Activated naive CD4-positive, alpha-beta T cell treated with anti-CD3 and anti-CD28 coated beads, Interleukin-2, amount 50 U/mL, for 24 hours (primary cell): ENCODE measurements around the gene MGAT4C.
"Not testable (repeated sequence)": the region's sequence is repeated elsewhere in the genome, so short reads cannot be mapped to it uniquely, and the experiment has no call there.

ENCODE experiments used
- H3K27ac Mint-ChIP-seq: one replicate; pipeline ENCODE4 v1.8.0; 2021; ENCODE audit warnings: mild to moderate bottlenecking, mixed read lengths
- H3K27me3 Mint-ChIP-seq: one replicate; pipeline ENCODE4 v1.8.0; 2021; ENCODE audit warnings: mixed read lengths
- H3K36me3 Mint-ChIP-seq: one replicate; pipeline ENCODE4 v1.8.0; 2021; ENCODE audit warnings: mixed read lengths
- H3K4me1 Mint-ChIP-seq: one replicate; pipeline ENCODE4 v1.8.0; 2021; ENCODE audit warnings: mixed read lengths
- H3K4me3 Mint-ChIP-seq: one replicate; pipeline ENCODE4 v1.8.0; 2021; ENCODE audit warnings: mild to moderate bottlenecking, mixed read lengths
- H3K9me3 Mint-ChIP-seq: one replicate; pipeline ENCODE4 v1.8.0; 2021; ENCODE audit warnings: mixed read lengths

Gene MGAT4C

DNA sequence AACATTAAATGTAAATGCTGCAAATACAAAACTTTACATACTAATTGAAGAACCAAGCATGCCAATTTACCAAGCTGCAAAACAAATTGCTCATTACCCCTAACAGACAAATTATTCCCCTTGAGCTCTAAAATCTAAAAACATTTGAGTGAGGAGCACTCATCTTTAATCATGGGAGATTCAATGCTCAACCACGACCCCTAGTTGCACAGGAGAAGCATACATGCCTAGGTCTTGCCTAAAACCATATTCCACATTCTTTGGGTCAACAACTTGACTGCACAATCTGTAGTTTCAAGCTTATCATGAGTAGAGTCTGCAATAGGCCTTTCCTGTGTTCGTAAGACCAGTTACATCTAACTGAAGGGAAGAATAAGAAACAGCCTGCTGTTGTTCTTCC is 69.7 kb downstream of the MGAT4C start:
- Mint-ChIP-seq H3K36me3 (no peaks in the 10 kb centered on the region), H3K4me3 (no peak overlapping the region), H3K27ac (no peak overlapping the region), H3K9me3 (no peaks in the 10 kb centered on the region), H3K27me3 (no peaks in the 10 kb centered on the region), H3K4me1 (no peaks in the 10 kb centered on the region)

DNA sequence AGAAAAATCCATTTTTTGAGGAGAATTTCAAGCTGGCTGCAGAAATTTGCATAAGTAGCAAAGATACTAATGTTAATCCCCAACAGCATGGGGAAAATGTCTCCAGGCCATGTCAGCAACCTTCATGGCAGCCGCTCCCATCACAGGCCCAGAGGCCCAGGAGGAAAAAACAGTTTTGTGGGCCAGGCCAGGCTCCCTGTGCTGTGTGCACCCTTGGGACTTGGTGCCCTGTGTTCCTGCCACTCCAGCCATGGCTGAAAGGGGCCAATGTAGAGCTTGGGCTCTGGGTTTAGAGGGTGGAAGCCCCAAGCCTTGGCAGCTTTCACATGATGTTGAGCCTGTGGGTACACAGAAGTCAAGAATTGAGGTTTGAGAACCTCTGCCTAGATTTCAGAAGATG is 76.3 kb downstream of the MGAT4C start:
- no peaks in the 10 kb centered on the region for H3K27me3 Mint-ChIP-seq
- no peaks in the 10 kb centered on the region for H3K9me3 Mint-ChIP-seq
- H3K27ac Mint-ChIP-seq, result no peak overlapping the region
- no peaks in the 10 kb centered on the region for H3K36me3 Mint-ChIP-seq
- no peak overlapping the region for H3K4me3 Mint-ChIP-seq
- H3K4me1 Mint-ChIP-seq, result no peaks in the 10 kb centered on the region

GRCh38 chr12:86174188-86174587 is 82.0 kb downstream of the MGAT4C start:
- Mint-ChIP-seq H3K27ac (no peak overlapping the region), H3K36me3 (no peaks in the 10 kb centered on the region), H3K9me3 (no peaks in the 10 kb centered on the region), H3K4me1 (no peaks in the 10 kb centered on the region), H3K4me3 (no peak overlapping the region), H3K27me3 (no peaks in the 10 kb centered on the region)

DNA sequence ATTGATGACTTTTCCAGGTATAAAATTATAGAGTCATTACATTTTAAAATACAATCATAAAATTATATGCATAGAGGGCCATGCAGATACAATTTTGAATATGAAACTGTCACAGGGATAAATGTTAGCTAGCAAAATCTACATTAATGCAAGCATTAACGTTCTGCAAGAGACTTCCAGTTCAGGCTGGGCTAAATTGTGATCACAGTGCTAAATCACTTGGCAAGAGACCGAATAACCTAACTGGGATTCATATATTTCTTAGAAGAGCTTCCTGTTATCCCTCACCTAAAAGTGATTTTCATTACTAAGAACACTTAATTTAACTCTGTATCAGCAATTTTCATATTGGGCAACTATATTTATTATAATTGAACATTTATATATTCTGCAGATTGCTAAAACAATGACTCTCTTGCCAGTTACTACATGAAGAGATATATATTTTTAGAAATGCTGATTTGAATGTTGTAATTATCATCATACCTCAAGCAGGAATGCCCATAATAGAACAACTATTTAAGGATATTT is 83.2 kb downstream of the MGAT4C start:
- no peaks in the 10 kb centered on the region for H3K36me3 Mint-ChIP-seq
- H3K4me1 Mint-ChIP-seq, result no peaks in the 10 kb centered on the region
- H3K27ac Mint-ChIP-seq, result no peak overlapping the region
- no peak overlapping the region for H3K4me3 Mint-ChIP-seq
- no peaks in the 10 kb centered on the region for H3K9me3 Mint-ChIP-seq
- no peaks in the 10 kb centered on the region for H3K27me3 Mint-ChIP-seq

DNA sequence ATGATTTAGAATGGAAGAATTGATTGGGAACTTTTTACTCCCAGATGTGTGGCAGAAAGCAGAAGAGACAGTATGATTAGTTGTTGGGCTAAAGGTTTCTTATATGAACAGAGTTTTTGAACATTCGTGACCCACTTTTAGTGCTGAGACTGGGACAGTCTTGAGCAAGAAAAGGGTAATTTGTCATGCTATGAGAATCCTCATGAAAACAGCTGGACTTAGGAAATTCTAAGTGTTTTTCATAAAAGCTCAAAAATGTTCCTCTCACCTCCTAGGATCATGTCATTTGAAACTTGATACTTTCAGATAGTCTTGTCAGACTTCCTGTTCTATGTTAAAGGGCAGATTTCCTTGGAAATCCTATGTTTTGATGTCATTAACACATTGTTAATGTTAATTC is 86.1 kb downstream of the MGAT4C start:
- Mint-ChIP-seq H3K27me3 (no peaks in the 10 kb centered on the region), H3K9me3 (no peaks in the 10 kb centered on the region), H3K36me3 (no peaks in the 10 kb centered on the region), H3K4me1 (no peaks in the 10 kb centered on the region), H3K27ac (no peak overlapping the region), H3K4me3 (no peak overlapping the region)

GRCh38 chr12:86158956-86159355 is 97.2 kb downstream of the MGAT4C start:
- Mint-ChIP-seq H3K9me3 (no peaks in the 10 kb centered on the region), H3K36me3 (no peaks in the 10 kb centered on the region), H3K4me1 (no peaks in the 10 kb centered on the region), H3K27me3 (no peaks in the 10 kb centered on the region), H3K4me3 (no peak overlapping the region), H3K27ac (no peak overlapping the region)

GRCh38 chr12:86154620-86155019 is 101.6 kb downstream of the MGAT4C start:
- H3K4me3 Mint-ChIP-seq, result no peak overlapping the region
- no peaks in the 10 kb centered on the region for H3K36me3 Mint-ChIP-seq
- H3K4me1 Mint-ChIP-seq, result no peaks in the 10 kb centered on the region
- no peaks in the 10 kb centered on the region for H3K27me3 Mint-ChIP-seq
- H3K9me3 Mint-ChIP-seq, result no peaks in the 10 kb centered on the region
- no peak overlapping the region for H3K27ac Mint-ChIP-seq

DNA sequence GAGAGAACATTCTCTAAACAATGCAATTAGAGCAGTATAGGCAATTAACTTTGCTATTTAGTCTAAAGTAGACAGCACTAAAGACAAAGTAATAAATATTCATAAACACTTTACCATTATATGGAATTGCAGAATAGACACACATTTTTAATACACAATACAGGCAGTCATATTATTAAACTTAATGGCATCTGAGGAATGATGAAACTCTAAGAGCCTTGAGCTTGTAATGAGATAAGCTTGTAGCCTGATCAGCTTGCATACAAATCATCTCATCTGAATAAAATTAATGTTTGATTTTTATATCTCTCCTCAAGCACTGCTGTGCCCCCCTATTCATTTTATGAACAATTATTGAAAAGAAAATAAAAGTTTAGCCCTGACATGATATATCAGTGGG is 107.6 kb downstream of the MGAT4C start:
- no peaks in the 10 kb centered on the region for H3K27me3 Mint-ChIP-seq
- no peaks in the 10 kb centered on the region for H3K36me3 Mint-ChIP-seq
- no peaks in the 10 kb centered on the region for H3K4me1 Mint-ChIP-seq
- H3K4me3 Mint-ChIP-seq, result no peak overlapping the region
- H3K9me3 Mint-ChIP-seq, result no peaks in the 10 kb centered on the region
- H3K27ac Mint-ChIP-seq, result no peak overlapping the region

DNA sequence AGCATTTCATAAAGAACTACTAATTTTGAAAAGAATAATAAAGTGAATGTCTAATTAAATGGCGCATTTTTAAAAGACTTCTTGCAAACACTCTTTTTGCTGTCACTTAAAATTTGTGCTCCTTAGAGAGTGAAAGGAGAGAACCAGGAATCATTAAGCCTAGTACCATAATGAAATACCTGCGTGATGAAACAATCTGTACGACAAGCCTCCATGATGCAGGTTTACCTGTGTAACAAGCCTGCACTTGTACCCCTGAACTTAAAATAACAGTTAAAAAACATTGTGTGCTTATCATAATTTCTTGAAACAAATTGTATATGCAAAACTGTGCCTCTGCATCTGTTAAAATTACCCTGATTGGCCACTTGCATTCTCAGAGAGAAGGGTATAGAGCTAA is 108.1 kb downstream of the MGAT4C start:
- no peaks in the 10 kb centered on the region for H3K36me3 Mint-ChIP-seq
- no peaks in the 10 kb centered on the region for H3K4me1 Mint-ChIP-seq
- no peak overlapping the region for H3K4me3 Mint-ChIP-seq
- H3K27me3 Mint-ChIP-seq, result no peaks in the 10 kb centered on the region
- no peaks in the 10 kb centered on the region for H3K9me3 Mint-ChIP-seq
- no peak overlapping the region for H3K27ac Mint-ChIP-seq

GRCh38 chr12:86145156-86145555 is 111.0 kb downstream of the MGAT4C start:
- H3K27ac Mint-ChIP-seq, result no peak overlapping the region
- no peaks in the 10 kb centered on the region for H3K4me1 Mint-ChIP-seq
- no peak overlapping the region for H3K4me3 Mint-ChIP-seq
- H3K27me3 Mint-ChIP-seq, result no peaks in the 10 kb centered on the region
- no peaks in the 10 kb centered on the region for H3K36me3 Mint-ChIP-seq
- no peaks in the 10 kb centered on the region for H3K9me3 Mint-ChIP-seq

- H3K36me3 Mint-ChIP-seq, result no peaks in the 10 kb centered on the region
These were observed 113.0 kb downstream of the MGAT4C start for GRCh38 chr12:86143162-86143561.

DNA sequence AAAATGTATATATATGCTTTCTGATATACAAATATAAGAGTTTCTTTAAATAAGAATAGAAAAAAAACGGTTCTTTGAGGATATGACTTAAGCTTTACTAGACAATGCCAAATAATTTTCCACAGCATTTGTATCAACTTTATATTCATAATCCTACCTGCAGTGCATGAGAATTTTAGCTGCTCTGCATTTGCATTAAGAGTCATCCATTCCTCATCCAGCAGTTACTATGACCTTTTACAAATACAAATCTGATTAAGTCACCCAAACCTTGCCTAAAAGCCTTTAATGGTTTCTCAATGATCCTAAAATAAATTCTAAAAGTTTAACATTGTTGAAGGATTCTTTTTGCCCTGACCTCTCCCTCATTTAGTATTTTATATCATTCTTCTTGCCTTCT is 116.5 kb downstream of the MGAT4C start:
- Mint-ChIP-seq H3K36me3 (no peaks in the 10 kb centered on the region), H3K27ac (no peak overlapping the region), H3K27me3 (no peaks in the 10 kb centered on the region), H3K4me3 (no peak overlapping the region), H3K4me1 (no peaks in the 10 kb centered on the region), H3K9me3 (peaks cover 5% of the 10 kb centered on the region)

More at GRCh38 chr12:86143162-86143561, 113.0 kb downstream of the MGAT4C start:
- Mint-ChIP-seq H3K4me3 (no peak overlapping the region), H3K9me3 (no peaks in the 10 kb centered on the region), H3K27me3 (no peaks in the 10 kb centered on the region), H3K4me1 (no peaks in the 10 kb centered on the region), H3K27ac (no peak overlapping the region)

- peaks cover 5% of the 10 kb centered on the region for H3K9me3 Mint-ChIP-seq
- no peak overlapping the region for H3K4me3 Mint-ChIP-seq
- H3K36me3 Mint-ChIP-seq, result no peaks in the 10 kb centered on the region
- no peaks in the 10 kb centered on the region for H3K27me3 Mint-ChIP-seq
- no peaks in the 10 kb centered on the region for H3K4me1 Mint-ChIP-seq
- H3K27ac Mint-ChIP-seq, result no peak overlapping the region
These were observed 117.4 kb downstream of the MGAT4C start for GRCh38 chr12:86138770-86139169.

- H3K9me3 Mint-ChIP-seq, result peaks cover 5% of the 10 kb centered on the region
- H3K27ac Mint-ChIP-seq, result no peak overlapping the region
- H3K27me3 Mint-ChIP-seq, result no peaks in the 10 kb centered on the region
- no peaks in the 10 kb centered on the region for H3K36me3 Mint-ChIP-seq
- H3K4me1 Mint-ChIP-seq, result no peaks in the 10 kb centered on the region
- H3K4me3 Mint-ChIP-seq, result no peak overlapping the region
These were observed 118.3 kb downstream of the MGAT4C start for GRCh38 chr12:86137936-86138335.

GRCh38 chr12:86134561-86134960 is 121.6 kb downstream of the MGAT4C start:
- Mint-ChIP-seq H3K27ac (no peak overlapping the region), H3K4me1 (no peaks in the 10 kb centered on the region), H3K9me3 (peaks cover 5% of the 10 kb centered on the region), H3K4me3 (no peak overlapping the region), H3K27me3 (no peaks in the 10 kb centered on the region), H3K36me3 (no peaks in the 10 kb centered on the region)

DNA sequence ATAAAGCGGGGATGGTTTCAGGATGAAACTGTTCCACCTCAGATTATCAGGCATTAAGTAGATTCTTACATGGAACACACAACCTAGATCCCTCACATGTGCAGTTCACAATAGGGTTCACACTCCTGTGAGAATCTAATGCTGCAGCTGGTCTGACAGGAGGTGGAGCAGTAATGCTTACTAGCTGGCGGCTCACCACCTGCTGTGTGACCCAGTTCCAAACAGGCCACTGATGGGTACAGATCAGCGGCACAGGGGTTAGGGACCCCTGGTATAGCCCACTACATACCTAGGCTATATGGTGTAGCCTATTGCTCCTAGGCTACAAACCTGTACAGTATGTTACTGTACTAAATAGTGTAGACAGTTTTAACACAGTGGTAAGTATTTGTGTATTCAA is 129.3 kb downstream of the MGAT4C start:
- not testable (repeated sequence) for H3K27ac Mint-ChIP-seq, H3K36me3 Mint-ChIP-seq, H3K9me3 Mint-ChIP-seq

GRCh38 chr12:86122846-86123468 is 133.2 kb downstream of the MGAT4C start:
- Mint-ChIP-seq H3K27me3 (no peaks in the 10 kb centered on the region), H3K4me3 (no peak overlapping the region), H3K36me3 (no peaks in the 10 kb centered on the region), H3K9me3 (no peaks in the 10 kb centered on the region), H3K27ac (no peak overlapping the region), H3K4me1 (no peaks in the 10 kb centered on the region)

More for the DNA sequence above, 129.3 kb downstream of the MGAT4C start:
- not testable (repeated sequence) for H3K4me3 Mint-ChIP-seq, H3K4me1 Mint-ChIP-seq, H3K27me3 Mint-ChIP-seq
